Erythroblast (primary cell): ENCODE results near the gene MAGEA1.

Experiments used
- DNase-seq, 2 experiments: peaks; one replicate each; lab custom pipeline; 2025; lab: John Stamatoyannopoulos, UW
- GATA1 ChIP-seq: IDR thresholded peaks from 2 replicates; pipeline ENCODE4 v1.6.1; 2011; ENCODE audit warnings: low read depth, mild to moderate bottlenecking, control low read depth, low read length, moderate library complexity
- POLR2A ChIP-seq: IDR thresholded peaks from 2 replicates; pipeline ENCODE4 v1.6.1; 2011; ENCODE audit warnings: mild to moderate bottlenecking, low read length

The MAGEA1 gene

DNA sequence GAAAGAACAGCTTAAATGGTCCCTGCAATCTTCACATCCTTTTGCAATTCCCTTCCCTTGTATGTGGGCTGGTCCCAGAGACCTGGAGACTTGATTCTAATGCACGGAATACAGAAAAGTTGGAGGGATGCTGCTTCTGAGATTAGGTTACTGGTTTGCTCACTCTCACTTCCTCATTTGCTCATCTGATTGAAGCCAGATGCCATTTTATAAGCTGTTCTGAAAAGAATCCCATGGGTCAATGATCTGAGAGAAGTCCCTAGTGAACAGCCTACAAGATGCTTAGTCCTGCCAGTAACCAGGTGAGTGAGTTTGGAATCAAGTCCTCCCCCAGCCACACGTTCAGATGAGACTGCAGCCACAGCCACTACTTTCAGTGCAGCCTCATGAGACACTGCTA, 35.9 kb downstream of the MAGEA1 start:
- DNase-seq = no peak
- TF ChIP-seq GATA1 = no peak
- TF ChIP-seq POLR2A = no peak

DNA sequence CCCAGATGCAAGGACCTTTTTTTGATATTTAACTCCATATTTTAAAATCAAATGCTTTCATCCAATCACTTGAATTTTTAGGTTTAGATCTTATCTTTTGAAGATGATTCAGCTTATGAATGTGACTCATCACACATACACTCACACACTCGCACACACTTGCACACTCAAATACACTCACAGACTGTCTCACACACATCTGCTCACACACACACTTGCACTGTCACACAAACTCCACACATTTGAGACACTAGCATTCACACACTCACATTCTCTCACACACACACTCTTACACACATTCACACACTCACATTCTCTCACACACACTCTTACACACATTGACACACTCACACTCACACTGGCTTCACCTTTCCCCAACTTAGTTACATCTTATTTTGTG, 37.8 kb downstream of the MAGEA1 start:
- TF ChIP-seq GATA1 (no peak), POLR2A (no peak)
- DNase-seq = no peak

GRCh38 chrX:153225438-153226098, 46.5 kb downstream of the MAGEA1 start:
- no peak for TF ChIP-seq GATA1
- no peak for TF ChIP-seq POLR2A

GRCh38 chrX:153226344-153227185, 47.5 kb downstream of the MAGEA1 start:
- TF ChIP-seq GATA1 (no peak), POLR2A (no peak)
- DNase-seq = peak; percentile 4 to 51

More at GRCh38 chrX:153225438-153226098, 46.5 kb downstream of the MAGEA1 start:
- no peak for DNase-seq
